ENCODE measurements around the gene RGPD8.
"Not testable (repeated sequence)": the region's sequence is repeated elsewhere in the genome, so short reads cannot be mapped to it uniquely, and the experiment has no call there.

The RGPD8 gene

GRCh38 chr2:112433480-112433879 lies at the start of gene RGPD8:
TSS of gene RGPD8 (minus strand) at chr2:112433645. CDS start at chr2:112433453, 192 bp downstream.
- DNase-seq, result not testable (repeated sequence)

GRCh38 chr2:112483042-112483473 lies 49.6 kb upstream of the RGPD8 start:
- no peak for DNase-seq

GRCh38 chr2:112482309-112483041 lies 49.0 kb upstream of the RGPD8 start:
- DNase-seq, result no peak

- peak; percentile 56 for DNase-seq
These were observed 48.2 kb upstream of the RGPD8 start, which contains the start of gene TTL for GRCh38 chr2:112481528-112482233. TSS of gene TTL (plus strand) at chr2:112482156. CDS start at chr2:112482345, 189 bp downstream.

DNA sequence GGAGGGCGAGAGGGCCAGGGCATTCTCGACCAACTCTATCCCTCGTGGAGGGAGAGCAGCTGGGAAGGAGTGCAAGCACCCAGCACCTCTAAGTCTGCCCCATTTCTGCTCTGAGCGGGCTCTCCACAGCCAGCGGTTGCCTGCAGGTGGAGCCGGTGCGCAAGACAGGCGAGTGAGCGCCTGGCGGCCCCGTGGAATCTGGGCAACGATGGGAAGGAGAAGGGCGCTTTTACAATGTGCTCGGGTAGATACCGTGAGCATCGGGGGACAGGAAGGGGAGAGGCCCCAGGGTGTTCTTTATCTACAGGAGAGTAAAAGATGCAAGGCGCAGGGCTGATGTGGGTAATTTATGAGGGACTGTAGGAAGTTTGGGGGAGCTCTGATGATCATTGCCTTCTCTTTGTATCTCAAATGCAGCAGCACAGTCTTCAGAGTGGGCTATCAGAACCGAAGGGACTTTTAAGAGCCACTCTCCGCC lies 47.6 kb upstream of the RGPD8 start:
- peak; percentile 62 for DNase-seq

- no peak for DNase-seq
These were observed 47.1 kb upstream of the RGPD8 start for GRCh38 chr2:112480530-112481049.

DNA sequence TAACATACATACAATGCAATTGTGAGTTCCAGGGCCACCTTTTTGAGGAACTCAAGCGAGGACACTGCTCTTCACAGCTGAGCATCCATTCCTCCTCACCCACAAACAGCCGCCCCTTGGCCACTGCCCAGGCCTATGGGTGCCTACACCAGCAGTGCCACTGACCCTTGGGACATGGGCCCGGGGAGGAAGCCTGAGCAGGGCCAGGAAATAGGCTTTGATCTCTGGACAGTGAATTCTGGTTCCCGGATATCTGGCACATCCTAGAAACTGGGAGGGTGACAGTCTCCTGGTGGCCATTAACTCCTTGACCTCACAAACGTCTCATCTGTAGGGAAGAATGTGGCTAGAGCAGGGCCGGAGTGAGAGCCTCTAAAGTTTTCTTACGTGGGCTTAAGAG lies 43.0 kb upstream of the RGPD8 start:
- no peak for DNase-seq

DNA sequence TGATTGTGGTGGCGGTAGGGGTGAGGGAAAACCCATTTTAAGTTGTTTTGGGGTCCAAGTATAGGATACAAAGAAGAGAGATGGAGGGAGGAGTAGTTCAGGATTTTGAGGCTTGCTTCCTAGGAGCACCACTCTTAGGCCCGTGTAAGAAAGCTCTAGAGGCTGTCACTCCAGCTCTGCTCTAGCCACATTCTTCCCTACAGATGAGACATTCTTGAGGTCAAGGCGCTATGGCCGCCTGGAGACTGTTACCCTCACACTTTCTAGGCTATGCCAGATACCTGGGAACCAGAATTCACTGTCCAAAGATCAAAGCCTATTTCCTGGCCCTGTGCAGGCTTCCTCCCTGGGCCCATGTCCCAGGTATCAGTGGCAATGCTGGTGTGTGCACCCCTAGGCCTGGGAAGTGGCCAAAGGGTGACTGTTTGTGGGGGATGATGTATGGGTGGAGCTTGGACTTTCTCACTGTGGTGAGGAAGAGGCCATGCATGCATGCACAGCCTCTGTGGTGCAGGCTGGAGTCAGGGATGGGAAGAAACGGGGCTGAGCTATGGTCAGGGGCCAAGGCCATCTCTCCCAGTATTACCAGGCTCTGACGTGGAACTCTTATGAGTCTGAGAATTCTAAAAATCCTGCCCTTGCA lies 41.5 kb upstream of the RGPD8 start:
- DNase-seq, result no peak

GRCh38 chr2:112472547-112473263 lies 39.3 kb upstream of the RGPD8 start:
- DNase-seq, result no peak

DNA sequence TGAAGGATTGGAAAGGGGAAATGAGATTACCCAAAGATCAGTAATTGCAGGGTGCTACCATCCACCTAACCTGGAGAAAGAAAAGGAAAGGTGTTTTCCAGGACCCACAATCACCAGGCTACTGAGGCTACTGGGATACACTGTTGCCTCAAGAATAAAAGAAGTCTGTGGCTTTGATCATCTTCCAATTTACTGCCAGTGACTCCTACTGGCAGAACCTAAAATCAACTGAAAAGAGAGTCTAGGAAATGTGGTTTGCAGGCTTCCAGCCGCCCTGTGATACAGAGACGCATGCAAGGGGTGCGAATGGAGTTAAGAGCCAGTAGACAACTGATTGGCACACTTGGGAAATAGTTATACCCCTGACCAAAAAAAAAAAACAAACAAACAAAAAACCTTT lies 31.9 kb upstream of the RGPD8 start:
- no peak for DNase-seq

GRCh38 chr2:112463256-112463655 lies 29.8 kb upstream of the RGPD8 start:
- DNase-seq, result no peak

GRCh38 chr2:112462178-112462577 lies 28.7 kb upstream of the RGPD8 start:
- no peak for DNase-seq

GRCh38 chr2:112459372-112459771 lies 25.9 kb upstream of the RGPD8 start:
- no peak for DNase-seq

DNA sequence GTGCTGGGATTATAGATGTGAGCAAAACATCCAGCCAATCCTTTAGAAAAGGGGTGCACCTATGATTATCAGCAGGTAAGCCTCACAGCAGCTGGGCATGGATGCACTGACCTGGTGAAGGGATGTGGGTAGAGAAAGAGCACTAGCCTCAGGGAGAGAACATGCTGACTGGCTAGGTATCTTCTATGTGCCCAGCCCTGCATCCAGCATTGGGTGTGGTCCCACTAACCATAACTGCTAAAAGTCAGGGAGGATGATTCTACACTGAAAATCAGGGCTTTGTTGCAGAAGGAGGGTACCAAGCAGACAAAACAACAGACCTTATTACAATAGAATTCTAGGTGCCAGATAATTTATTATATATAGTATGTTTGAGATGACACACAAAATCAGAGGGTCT lies 21.1 kb upstream of the RGPD8 start:
- no peak for DNase-seq

DNA sequence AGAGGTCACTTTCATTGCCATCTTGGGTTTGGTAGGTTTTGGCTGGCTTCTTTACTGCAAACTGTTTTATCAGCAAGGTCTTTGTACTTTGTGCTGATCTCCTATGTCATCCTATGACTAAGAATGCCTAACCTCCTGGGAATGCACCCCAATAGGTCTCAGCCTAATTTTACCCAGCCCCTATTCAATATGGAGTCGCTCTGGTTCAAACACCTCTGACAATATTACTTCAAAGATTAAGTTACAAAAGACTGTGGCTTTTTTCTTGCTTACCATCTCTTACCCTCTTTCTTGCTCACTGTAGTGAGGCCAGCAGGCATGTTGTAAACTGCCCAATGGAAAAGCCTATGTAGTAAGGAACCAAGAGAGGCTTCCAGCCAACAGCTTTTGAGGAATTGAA lies 17.9 kb upstream of the RGPD8 start:
- no peak for DNase-seq

- DNase-seq, result no peak
These were observed 16.4 kb upstream of the RGPD8 start for GRCh38 chr2:112449854-112450253.

DNA sequence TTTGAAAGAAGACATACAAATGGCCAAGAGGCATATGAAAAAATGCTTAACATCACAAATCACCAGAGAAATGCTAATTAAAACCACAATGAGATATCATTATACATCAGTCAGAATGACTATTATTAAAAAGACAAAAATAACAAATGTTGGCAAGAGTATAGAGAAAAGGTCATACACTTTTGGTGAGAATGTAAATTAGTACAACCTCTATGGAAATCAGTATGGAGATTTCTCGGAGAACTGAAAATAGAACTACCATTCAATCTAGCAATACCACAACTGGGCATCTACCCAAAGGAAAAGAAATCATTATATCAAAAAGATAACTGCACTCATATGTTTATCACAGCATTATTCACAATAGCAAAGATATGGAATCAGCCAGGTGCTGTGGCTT lies 10.8 kb upstream of the RGPD8 start:
- DNase-seq, result not testable (repeated sequence)

DNA sequence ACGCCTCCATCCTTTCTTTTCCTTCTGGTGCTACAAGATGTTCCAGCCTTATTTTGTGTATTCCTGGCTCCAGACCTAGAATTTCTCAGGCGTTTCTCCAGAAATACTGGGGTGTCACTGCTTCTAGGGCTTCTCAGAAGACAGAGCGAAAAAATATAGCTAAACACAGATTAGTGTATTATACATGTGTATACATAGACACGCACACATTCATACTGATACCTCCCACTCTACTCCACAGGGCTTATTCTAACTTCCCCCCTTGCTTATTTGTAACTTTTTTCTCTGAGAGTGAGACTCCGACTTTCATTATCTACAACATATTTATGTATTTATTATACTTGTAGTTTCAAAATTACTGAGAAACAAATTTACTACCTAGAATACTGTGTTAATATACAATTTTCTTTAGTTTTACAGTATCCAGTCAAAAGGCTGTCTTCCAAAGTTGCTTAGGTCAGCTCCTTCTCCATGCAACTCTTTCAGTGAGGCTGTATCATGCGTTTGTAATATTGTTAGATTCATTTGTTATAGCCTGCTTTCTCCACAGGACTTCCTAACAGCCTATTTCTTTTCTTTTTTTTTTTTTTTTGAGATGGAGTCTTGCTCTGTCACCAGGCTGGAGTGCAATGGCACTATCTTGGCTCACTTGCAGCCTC lies 5.3 kb upstream of the RGPD8 start:
- not testable (repeated sequence) for DNase-seq

DNA sequence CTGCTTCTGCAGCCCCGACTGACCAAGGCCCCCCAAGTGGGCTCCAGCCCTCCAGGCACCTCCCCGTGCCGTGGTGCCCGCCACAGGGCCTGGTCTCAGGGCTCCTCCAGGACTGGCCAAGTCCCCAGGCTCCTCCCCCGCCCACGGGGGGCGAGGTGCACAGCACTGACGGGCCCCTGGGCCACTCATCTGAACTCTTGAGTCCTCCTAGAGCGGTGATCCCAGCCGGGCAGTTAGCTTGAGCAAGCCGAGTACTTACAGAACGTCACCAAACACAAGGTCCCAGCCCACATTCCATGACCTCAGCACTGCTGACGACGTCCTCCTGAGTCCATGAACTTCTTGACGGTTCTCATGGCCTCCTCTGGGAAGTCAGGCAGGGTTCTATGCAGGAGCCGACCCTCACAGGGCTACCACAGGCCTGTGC lies 4.0 kb upstream of the RGPD8 start:
- DNase-seq, result not testable (repeated sequence)

GRCh38 chr2:112436993-112437392 lies 3.5 kb upstream of the RGPD8 start:
- DNase-seq, result not testable (repeated sequence)

GRCh38 chr2:112435716-112436431 lies 2.4 kb upstream of the RGPD8 start:
- DNase-seq, result not testable (repeated sequence)
